ENCODE results near the gene ALG12. TPM values are rescaled to one million over a fixed set of nuclear protein-coding genes. Genes with fewer than 3 reads are reported as not detected.

Gene ALG12
- total and polyA plus RNA-seq, 2 of the 8 experiments (the other 6 are each of a cell fraction or from before 2014, with no cell fraction given): 13.4 to 22.5 TPM

DNA sequence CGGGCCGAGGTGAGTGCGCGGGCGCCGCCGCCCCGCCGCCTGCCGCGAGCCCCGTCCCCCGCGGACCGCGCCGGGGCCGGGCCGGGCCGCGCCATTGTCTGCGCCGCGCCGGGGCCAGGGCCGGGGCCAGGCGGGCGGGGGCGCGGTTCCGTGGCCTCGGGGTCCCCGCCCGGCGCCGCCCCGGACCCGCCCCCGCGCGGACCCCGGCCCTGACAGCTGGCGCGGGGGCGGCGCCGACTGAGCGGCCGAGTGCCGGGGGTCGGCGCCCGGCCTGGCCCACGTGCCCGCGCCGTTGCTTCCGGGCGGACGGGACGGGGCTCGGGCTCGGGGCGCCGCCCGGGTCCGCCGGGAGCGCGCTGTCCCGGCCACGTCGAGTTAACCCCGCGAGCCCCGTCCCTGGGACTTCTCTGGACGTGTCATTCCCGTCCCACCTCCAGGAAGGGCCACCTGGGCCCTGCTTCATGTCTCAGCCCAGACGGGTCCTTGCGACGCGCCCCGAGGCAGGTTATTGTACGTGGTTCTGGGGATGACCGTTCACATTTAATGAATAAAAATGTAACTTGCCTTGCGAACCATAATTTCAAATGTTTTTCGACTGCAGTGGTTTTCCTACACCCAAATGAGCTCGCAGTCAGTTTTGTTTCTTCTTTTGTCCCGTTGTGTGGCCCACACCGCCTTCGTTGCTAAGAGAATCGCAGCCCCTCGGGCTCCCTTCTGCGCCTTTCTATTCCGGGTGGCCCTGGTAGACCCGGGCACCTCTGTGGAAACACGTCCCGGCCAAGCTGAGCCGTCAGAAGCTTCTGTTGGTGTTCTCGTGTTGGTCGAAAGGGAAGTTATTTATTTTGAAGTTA, 64.0 kb downstream of the ALG12 start (continued):
- TF ChIP-seq, protein P1, sequence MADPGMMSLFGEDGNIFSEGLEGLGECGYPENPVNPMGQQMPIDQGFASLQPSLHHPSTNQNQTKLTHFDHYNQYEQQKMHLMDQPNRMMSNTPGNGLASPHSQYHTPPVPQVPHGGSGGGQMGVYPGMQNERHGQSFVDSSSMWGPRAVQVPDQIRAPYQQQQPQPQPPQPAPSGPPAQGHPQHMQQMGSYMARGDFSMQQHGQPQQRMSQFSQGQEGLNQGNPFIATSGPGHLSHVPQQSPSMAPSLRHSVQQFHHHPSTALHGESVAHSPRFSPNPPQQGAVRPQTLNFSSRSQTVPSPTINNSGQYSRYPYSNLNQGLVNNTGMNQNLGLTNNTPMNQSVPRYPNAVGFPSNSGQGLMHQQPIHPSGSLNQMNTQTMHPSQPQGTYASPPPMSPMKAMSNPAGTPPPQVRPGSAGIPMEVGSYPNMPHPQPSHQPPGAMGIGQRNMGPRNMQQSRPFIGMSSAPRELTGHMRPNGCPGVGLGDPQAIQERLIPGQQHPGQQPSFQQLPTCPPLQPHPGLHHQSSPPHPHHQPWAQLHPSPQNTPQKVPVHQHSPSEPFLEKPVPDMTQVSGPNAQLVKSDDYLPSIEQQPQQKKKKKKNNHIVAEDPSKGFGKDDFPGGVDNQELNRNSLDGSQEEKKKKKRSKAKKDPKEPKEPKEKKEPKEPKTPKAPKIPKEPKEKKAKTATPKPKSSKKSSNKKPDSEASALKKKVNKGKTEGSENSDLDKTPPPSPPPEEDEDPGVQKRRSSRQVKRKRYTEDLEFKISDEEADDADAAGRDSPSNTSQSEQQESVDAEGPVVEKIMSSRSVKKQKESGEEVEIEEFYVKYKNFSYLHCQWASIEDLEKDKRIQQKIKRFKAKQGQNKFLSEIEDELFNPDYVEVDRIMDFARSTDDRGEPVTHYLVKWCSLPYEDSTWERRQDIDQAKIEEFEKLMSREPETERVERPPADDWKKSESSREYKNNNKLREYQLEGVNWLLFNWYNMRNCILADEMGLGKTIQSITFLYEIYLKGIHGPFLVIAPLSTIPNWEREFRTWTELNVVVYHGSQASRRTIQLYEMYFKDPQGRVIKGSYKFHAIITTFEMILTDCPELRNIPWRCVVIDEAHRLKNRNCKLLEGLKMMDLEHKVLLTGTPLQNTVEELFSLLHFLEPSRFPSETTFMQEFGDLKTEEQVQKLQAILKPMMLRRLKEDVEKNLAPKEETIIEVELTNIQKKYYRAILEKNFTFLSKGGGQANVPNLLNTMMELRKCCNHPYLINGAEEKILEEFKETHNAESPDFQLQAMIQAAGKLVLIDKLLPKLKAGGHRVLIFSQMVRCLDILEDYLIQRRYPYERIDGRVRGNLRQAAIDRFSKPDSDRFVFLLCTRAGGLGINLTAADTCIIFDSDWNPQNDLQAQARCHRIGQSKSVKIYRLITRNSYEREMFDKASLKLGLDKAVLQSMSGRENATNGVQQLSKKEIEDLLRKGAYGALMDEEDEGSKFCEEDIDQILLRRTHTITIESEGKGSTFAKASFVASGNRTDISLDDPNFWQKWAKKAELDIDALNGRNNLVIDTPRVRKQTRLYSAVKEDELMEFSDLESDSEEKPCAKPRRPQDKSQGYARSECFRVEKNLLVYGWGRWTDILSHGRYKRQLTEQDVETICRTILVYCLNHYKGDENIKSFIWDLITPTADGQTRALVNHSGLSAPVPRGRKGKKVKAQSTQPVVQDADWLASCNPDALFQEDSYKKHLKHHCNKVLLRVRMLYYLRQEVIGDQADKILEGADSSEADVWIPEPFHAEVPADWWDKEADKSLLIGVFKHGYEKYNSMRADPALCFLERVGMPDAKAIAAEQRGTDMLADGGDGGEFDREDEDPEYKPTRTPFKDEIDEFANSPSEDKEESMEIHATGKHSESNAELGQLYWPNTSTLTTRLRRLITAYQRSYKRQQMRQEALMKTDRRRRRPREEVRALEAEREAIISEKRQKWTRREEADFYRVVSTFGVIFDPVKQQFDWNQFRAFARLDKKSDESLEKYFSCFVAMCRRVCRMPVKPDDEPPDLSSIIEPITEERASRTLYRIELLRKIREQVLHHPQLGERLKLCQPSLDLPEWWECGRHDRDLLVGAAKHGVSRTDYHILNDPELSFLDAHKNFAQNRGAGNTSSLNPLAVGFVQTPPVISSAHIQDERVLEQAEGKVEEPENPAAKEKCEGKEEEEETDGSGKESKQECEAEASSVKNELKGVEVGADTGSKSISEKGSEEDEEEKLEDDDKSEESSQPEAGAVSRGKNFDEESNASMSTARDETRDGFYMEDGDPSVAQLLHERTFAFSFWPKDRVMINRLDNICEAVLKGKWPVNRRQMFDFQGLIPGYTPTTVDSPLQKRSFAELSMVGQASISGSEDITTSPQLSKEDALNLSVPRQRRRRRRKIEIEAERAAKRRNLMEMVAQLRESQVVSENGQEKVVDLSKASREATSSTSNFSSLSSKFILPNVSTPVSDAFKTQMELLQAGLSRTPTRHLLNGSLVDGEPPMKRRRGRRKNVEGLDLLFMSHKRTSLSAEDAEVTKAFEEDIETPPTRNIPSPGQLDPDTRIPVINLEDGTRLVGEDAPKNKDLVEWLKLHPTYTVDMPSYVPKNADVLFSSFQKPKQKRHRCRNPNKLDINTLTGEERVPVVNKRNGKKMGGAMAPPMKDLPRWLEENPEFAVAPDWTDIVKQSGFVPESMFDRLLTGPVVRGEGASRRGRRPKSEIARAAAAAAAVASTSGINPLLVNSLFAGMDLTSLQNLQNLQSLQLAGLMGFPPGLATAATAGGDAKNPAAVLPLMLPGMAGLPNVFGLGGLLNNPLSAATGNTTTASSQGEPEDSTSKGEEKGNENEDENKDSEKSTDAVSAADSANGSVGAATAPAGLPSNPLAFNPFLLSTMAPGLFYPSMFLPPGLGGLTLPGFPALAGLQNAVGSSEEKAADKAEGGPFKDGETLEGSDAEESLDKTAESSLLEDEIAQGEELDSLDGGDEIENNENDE (IDR thresholded peaks at IDR 0.05; ENCODE audit: insufficient replicate concordance, low read length): no peak
- TF ChIP-seq CEBPB (IDR thresholded peaks at IDR 0.05; ENCODE audit: low read depth, low read length) (no peak), TAF7 (optimal IDR thresholded peaks at IDR 0.05; ENCODE audit: borderline replicate concordance, low read depth, low read length) (no peak), JUN (IDR thresholded peaks at IDR 0.05; ENCODE audit: low read depth, low read length) (no peak), POLR2A (IDR thresholded peaks at IDR 0.05; ENCODE audit: control extremely low read depth in 1 of 2, low read depth in 2 of 2, low read length in 2 of 2) (no peak), FOSL1 (IDR thresholded peaks at IDR 0.05; ENCODE audit: insufficient read depth, low read depth, low read length) (no peak), SRF (IDR thresholded peaks at IDR 0.05; ENCODE audit: low read depth, low read length) (no peak), BACH1 (IDR thresholded peaks at IDR 0.05; ENCODE audit: low read length) (no peak), RAD21 (IDR thresholded peaks at IDR 0.05 in 1 of 2, conservative IDR thresholded peaks at IDR 0.05 in 1 of 2; ENCODE audit: low read depth in 2 of 2, low read length in 2 of 2) (no peak), SP1 (IDR thresholded peaks at IDR 0.05; ENCODE audit: low read depth, low read length) (no peak), BCL11A (IDR thresholded peaks at IDR 0.05; ENCODE audit: low read depth in 2 of 2, low read length in 2 of 2) (no peak)

Data from H1 (cell line).